Measurements from ENCODE around the gene KICS2.
"Not testable (repeated sequence)": the region's sequence is repeated elsewhere in the genome, so short reads cannot be mapped to it uniquely, and the experiment has no call there.

GRCh38 chr12:64195841-64196240 lies 26.3 kb downstream of the KICS2 start:
- TF ChIP-seq, protein P1, sequence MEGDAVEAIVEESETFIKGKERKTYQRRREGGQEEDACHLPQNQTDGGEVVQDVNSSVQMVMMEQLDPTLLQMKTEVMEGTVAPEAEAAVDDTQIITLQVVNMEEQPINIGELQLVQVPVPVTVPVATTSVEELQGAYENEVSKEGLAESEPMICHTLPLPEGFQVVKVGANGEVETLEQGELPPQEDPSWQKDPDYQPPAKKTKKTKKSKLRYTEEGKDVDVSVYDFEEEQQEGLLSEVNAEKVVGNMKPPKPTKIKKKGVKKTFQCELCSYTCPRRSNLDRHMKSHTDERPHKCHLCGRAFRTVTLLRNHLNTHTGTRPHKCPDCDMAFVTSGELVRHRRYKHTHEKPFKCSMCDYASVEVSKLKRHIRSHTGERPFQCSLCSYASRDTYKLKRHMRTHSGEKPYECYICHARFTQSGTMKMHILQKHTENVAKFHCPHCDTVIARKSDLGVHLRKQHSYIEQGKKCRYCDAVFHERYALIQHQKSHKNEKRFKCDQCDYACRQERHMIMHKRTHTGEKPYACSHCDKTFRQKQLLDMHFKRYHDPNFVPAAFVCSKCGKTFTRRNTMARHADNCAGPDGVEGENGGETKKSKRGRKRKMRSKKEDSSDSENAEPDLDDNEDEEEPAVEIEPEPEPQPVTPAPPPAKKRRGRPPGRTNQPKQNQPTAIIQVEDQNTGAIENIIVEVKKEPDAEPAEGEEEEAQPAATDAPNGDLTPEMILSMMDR (IDR thresholded peaks at IDR 0.05) = not testable (repeated sequence)
- not testable (repeated sequence) for TF ChIP-seq EZH2 (IDR thresholded peaks at IDR 0.05)

All from neural progenitor cell (in vitro differentiated cells).